ENCODE measurements around the gene ARHGAP8.
"Not testable (repeated sequence)": the region's sequence is repeated elsewhere in the genome, so short reads cannot be mapped to it uniquely, and the experiment has no call there.

Gene ARHGAP8

GRCh38 chr22:44740307-44740706, 12.1 kb upstream of the ARHGAP8 start:
- DNase-seq: no peak

DNA sequence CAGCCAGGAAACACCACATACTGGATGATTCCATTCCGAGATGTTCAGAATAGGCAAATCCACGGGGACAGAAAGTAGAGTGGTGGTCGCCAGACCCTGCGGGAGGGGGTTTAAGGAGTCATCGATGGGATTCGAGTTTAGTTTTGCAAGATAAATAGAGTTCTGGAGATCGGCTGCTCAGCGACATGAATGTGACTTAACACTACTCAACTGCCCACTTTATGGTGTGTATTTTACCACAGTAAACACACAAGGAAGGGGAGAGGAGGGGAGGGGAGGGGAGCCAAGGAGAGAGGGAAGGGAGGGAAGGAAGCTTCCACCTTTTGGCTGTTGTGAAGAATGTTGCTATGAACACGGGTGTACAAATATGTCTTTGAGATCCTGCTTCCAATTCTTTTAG, 10.4 kb upstream of the ARHGAP8 start:
- DNase-seq: no peak

- no peak for DNase-seq
Observed at GRCh38 chr22:44743247-44743646, 9.1 kb upstream of the ARHGAP8 start.

- no peak for DNase-seq
Observed at GRCh38 chr22:44743804-44744211, 8.6 kb upstream of the ARHGAP8 start.

- no peak for DNase-seq
Observed at GRCh38 chr22:44745853-44746789, 6.3 kb upstream of the ARHGAP8 start.

- DNase-seq: not testable (repeated sequence)
Observed at GRCh38 chr22:44747784-44748127, 4.6 kb upstream of the ARHGAP8 start.

DNA sequence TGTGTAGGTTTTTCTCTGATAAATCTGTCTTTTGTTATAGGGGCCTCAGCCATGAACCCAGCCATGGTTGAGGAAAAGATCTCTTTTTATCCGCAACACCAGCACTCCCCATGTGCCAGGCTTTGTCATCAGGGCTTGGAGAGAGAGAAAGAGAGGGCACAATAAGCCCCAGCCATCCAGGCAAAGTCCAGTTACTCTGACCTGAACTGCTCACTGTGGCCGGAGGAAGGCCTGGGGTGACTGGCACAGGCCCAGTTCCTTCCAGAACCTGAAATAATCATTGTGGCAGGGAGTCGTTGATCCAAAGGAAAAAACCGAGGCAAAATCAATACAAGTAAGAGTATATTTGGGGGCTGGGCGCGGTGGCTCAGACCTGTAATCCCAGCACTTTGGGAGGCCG, 3.9 kb upstream of the ARHGAP8 start:
- DNase-seq: no peak

DNA sequence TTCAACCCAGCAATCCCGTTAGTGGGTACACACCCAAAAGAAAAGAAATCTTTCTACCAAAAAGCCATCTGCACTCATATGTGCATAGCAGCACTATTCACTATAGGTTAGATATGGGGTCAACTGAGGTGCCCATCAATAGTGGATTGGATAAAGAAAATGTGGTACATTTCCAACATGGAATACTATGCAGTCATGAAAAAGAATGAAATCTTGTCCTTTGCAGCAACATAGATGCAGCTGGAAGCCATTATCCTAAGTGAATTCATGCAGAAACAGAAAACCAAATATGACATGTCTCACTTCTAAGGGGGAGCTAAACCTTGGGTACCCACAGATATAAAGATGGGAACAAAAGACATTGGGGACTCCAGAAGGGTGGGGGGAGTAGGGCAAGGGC, 1.9 kb upstream of the ARHGAP8 start:
- no peak for DNase-seq

DNA sequence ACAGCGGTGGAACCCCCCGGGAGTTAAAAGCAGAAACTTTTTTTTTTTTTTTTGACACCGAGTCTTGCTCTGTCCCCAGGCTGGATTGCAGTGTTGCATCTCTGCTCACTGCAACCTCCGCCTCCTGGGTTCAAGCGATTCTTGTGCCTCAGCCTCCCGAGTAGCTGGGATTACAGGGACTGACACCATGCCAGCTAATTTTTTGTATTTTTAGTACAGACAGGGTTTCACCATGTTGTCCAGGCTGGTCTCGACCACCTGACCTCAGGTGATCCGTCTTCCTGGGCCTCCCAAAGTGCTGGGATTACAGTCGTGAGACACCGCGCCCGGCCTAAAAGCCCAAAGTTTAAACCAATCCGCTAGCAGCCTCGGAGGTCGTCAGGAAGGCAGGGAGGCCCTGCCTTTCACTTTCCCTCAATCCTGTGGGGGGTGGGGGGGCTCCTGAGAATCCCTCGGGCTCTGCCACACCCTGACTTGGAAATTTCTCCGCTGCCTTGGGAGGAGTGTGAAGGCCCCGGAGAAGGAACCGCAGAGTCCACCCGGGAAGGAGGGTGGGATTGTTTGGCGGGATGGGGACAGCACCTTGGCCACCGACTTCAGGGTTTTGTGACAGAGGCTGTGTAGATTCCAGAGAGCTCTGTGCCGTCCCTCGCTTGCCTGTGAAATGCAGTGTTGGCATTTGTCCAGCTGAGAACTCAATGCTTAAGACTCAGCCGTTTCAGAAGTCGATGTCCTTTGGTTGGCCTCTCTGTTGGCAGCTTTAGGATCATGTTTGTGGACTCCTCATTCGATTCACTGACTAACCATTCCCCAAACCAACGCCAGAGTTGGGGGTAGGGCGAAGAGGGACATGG, 1.0 kb downstream of the ARHGAP8 start:
- DNase-seq: no peak

DNA sequence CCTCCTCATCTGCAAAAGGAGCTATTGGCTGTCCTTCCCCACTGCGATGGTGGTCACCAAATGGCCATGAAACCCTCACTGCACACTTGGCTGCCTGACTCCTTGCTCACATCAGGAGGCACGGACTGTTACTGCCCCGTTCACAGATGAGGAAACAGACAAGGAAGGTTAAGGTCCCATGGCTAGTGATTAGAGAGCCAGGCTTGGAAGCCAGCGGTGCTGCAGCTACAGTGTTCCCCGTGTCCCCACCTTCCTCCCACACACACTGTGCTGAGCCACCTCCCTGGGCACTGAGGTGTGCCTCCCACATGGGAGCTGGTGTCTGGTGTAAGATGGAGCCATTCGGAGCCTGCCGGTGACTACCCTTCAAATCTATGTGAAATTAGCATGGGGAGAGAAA, 2.6 kb downstream of the ARHGAP8 start:
- no peak for DNase-seq

- no peak for DNase-seq
Observed at GRCh38 chr22:44755417-44755816, 3.0 kb downstream of the ARHGAP8 start.

GRCh38 chr22:44755956-44756361, 3.6 kb downstream of the ARHGAP8 start:
- DNase-seq: no peak

GRCh38 chr22:44758344-44758973, 6.1 kb downstream of the ARHGAP8 start:
- DNase-seq: no peak

DNA sequence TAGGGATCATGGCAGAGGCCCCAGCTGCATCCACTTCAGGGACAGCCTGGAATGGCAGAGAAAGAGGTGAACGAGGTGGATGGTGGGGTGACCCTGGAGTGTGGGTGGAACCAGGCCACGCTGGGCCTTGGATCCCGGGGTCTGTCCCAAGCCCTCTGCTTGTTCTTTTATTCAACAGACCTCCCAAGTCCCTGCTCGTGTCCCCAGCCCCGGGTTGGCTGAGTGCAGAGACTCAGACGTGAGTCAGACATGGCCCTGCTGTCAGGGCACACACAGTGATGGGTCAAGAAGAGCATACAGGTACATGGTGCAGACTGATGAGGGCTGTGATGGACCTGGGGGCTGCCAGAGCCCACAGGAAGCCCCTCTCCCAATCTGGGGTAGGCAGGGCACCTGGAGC, 6.6 kb downstream of the ARHGAP8 start:
- DNase-seq: no peak

- DNase-seq: no peak
Observed at GRCh38 chr22:44759430-44760310, 7.3 kb downstream of the ARHGAP8 start.

DNA sequence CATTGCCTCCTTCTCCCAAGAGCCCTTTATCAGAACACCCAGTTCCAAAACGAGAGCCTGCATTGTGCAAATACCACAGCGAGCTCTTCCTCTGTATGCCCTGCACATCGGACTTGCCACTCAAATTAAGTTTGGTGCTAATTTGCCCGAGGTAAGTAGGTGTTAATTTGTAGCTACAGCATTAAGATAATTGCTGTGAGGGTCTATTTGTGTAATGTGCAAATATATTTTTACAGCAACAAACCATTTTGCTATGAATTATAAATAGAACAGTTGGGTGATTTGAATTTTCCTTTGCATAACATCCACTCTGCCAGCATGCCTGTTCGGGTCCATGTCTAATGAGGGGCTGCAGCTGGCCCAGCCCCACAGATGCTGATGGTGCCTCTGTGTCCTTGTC, 8.1 kb downstream of the ARHGAP8 start:
- DNase-seq: no peak

DNA sequence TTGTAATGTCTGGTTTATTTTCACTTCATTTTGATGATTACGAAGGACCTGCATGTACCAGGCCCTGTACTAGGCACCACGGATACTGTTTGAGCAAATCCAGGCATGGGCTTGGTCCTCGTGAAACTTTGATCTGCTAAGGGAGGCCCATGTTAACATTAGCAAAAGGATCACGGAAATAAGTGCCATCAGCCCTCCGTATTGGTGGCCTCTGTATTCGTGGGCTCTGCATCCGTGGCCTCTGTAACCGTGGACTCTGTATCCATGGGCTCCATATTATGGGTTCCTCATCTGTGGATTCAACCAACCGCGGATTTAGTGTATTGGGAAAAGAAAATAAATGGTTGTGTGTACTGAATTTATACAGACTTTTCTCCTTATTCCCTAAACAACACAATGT, 8.7 kb downstream of the ARHGAP8 start:
- no peak for DNase-seq

DNA sequence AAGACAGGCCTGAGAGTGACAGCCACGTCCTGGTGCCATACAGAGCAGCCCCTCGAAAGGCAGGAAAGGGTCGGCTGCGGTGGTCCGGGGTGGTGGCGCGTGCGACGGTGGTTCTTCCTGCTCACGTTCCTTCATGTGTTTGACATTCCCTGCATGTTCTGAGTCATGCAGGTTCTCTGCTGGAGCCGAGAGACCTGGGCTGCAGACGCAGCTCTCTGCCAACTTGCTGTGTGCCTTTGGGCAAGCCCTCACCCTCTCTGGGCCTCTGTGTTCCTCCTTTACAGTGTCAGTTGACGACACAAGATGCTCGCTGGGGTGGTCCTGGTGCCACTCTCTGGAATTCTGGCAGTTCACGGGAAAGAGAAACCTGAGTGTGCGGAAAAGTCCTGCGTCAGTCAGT, 12.0 kb downstream of the ARHGAP8 start:
- no peak for DNase-seq

- DNase-seq: no peak
Observed at GRCh38 chr22:44764974-44765373, 12.6 kb downstream of the ARHGAP8 start.

- DNase-seq: no peak
Observed at GRCh38 chr22:44765571-44766285, 13.4 kb downstream of the ARHGAP8 start.

GRCh38 chr22:44773082-44773481, 20.7 kb downstream of the ARHGAP8 start:
- DNase-seq: no peak

GRCh38 chr22:44775862-44776261, 23.5 kb downstream of the ARHGAP8 start:
- no peak for DNase-seq

All from cortex of kidney (tissue), 1 donor.